Measurements from ENCODE around the gene PLEKHA7.
A peak's percentile ranks its signal among the peaks of the same experiment; 100 is the strongest.

PLEKHA7 gene

DNA sequence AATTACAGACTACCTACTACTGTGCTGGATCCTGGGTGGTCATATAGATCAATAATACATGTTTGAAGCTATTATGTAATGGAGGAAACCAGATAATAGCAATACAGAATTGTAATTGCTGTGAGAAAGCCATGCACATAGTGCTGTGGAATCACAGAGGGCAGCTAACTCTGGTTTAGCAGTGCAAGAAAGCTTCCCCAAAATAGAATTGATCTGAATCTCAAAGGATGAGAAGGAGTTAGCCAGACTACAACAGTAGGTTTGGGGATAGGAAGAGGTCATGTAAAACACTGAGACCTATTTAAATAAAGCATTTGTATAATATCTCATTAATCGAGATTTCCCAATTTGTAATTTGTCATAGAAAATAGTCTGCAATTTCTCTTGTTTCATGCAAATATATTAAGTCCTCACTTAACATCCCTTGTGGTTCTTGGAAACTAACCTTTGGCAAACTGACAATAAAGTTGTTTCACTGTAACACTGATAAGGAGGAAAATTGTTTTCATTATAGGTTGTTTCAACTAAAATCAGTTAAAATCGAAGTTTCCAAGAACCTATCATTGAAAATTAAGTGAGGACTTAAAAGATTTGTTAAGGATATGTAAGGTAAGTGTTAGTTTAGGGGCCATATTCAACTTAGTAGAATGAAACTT is 268.1 kb downstream of the PLEKHA7 start:
- H3K27me3 ChIP-seq (ENCODE audit: insufficient read depth, low read length, poor library complexity) = no peaks in the 10 kb centered on the region
- no peak overlapping the region for H3K9ac ChIP-seq (ENCODE audit: low read length)
- peaks cover 7% of the 10 kb centered on the region for H3K36me3 ChIP-seq (ENCODE audit: control insufficient read depth, insufficient read depth, low read length)
- no peak overlapping the region for H3K4me2 ChIP-seq (ENCODE audit: low read length)
- H2BK15ac ChIP-seq (replicated peaks; ENCODE audit: low read depth) = no peak overlapping the region
- no peak overlapping the region for H3K27ac ChIP-seq (ENCODE audit: low read depth, low read length)
- no peak overlapping the region for H3K18ac ChIP-seq (ENCODE audit: low read length)
- H3K4me1 ChIP-seq (ENCODE audit: control insufficient read depth, low read depth, low read length) = no peaks in the 10 kb centered on the region
- H2BK5ac ChIP-seq (ENCODE audit: low read length) = no peak overlapping the region
- no peak overlapping the region for H3K56ac ChIP-seq (ENCODE audit: low read length)
- peaks cover 4% of the 10 kb centered on the region for H3K79me1 ChIP-seq (ENCODE audit: low read length)
- no peak overlapping the region for H4K8ac ChIP-seq (ENCODE audit: low read depth, low read length)
- WGBS (ENCODE audit: extremely low coverage, insufficient coverage, low lambda C conversion rate) = no CpG with 5 or more reads among the region's 2 CpGs
- no peak overlapping the region for H2AK5ac ChIP-seq (ENCODE audit: low read length)
- H4K5ac ChIP-seq (ENCODE audit: low read length) = no peak overlapping the region
- no peak overlapping the region for H3K23ac ChIP-seq (ENCODE audit: low read length)
- H3K79me2 ChIP-seq (ENCODE audit: control insufficient read depth, insufficient read depth, low read length) = peaks cover 27% of the 10 kb centered on the region
- no peak overlapping the region for H3K4me3 ChIP-seq (ENCODE audit: low read length)
- H3K4ac ChIP-seq (ENCODE audit: low read depth, low read length) = no peak overlapping the region
- H2BK120ac ChIP-seq (ENCODE audit: low read depth, low read length) = no peak overlapping the region
- no peak for DNase-seq

DNA sequence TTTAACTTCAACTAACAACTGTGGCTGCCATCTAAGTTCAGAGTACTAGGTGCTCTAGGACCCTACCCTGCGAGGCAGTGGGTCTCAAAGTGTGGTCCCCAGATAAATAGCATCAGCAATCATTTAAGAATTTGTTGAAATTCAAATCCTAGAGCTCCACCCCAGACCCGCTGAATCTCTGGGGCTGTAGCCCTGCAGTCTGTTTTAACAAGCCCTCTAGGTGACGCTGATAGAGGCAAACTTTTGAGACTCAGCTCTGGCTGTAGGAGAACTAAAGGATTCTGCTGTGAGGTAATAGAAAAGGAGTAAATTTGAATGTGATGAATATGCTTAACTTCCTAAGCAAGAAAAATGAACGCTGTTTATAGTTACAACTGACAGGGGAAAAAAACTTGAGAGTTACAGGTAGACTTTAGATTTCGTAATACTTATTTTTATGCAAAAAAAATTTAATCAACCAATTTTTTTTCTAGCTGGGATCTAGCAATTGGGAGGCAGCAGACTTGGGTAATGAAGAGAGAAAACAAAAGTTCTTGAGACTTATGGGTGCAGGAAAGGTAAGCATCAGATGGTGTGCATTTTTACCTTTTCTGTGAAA is 270.0 kb downstream of the PLEKHA7 start:
- Histone ChIP-seq H2AK5ac (ENCODE audit: low read length) (no peak overlapping the region), H4K8ac (ENCODE audit: low read depth, low read length) (no peak overlapping the region), H3K27me3 (ENCODE audit: insufficient read depth, low read length, poor library complexity) (no peaks in the 10 kb centered on the region), H3K79me1 (ENCODE audit: low read length) (peaks cover 3% of the 10 kb centered on the region), H2BK5ac (ENCODE audit: low read length) (no peak overlapping the region), H3K23ac (ENCODE audit: low read length) (no peak overlapping the region), H3K4me3 (ENCODE audit: low read length) (no peak overlapping the region), H3K4ac (ENCODE audit: low read depth, low read length) (no peak overlapping the region), H3K27ac (ENCODE audit: low read depth, low read length) (no peak overlapping the region), H3K36me3 (ENCODE audit: control insufficient read depth, insufficient read depth, low read length) (no peaks in the 10 kb centered on the region), H3K18ac (ENCODE audit: low read length) (no peak overlapping the region), H4K5ac (ENCODE audit: low read length) (no peak overlapping the region), H2BK15ac (replicated peaks; ENCODE audit: low read depth) (no peak overlapping the region), H2BK120ac (ENCODE audit: low read depth, low read length) (no peak overlapping the region), H3K4me1 (ENCODE audit: control insufficient read depth, low read depth, low read length) (no peaks in the 10 kb centered on the region), H3K56ac (ENCODE audit: low read length) (no peak overlapping the region), H3K4me2 (ENCODE audit: low read length) (no peak overlapping the region), H3K79me2 (ENCODE audit: control insufficient read depth, insufficient read depth, low read length) (peaks cover 42% of the 10 kb centered on the region), H3K9ac (ENCODE audit: low read length) (no peak overlapping the region)
- DNase-seq = peak; percentile 56
- no CpG with 5 or more reads among the region's 5 CpGs for WGBS (ENCODE audit: extremely low coverage, insufficient coverage, low lambda C conversion rate)

DNA sequence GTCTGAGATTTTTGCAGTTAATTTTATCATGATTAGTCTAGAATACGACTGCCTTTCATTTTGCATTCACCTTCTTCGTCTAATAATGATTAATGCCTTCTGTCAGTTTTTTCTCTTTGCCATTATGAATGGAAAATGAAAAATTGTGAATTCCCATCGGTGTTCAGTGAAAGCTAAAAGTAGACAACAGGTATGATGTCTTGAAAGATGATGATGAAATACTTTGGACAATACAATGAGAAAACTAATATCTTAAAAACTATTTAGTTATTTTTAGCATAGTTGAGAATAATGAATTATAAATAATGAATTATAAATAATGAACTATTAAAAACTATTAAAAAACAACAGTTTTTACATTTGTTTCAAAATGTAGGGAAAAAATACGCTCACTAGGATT is 270.7 kb downstream of the PLEKHA7 start:
- Histone ChIP-seq H3K4me2 (ENCODE audit: low read length) (no peak overlapping the region), H3K79me2 (ENCODE audit: control insufficient read depth, insufficient read depth, low read length) (peaks cover 49% of the 10 kb centered on the region), H3K18ac (ENCODE audit: low read length) (no peak overlapping the region), H3K56ac (ENCODE audit: low read length) (no peak overlapping the region), H2BK120ac (ENCODE audit: low read depth, low read length) (no peak overlapping the region), H3K27me3 (ENCODE audit: insufficient read depth, low read length, poor library complexity) (no peaks in the 10 kb centered on the region), H3K4me3 (ENCODE audit: low read length) (no peak overlapping the region), H3K23ac (ENCODE audit: low read length) (no peak overlapping the region), H2BK5ac (ENCODE audit: low read length) (no peak overlapping the region), H2BK15ac (replicated peaks; ENCODE audit: low read depth) (no peak overlapping the region), H2AK5ac (ENCODE audit: low read length) (no peak overlapping the region), H3K79me1 (ENCODE audit: low read length) (peaks cover 4% of the 10 kb centered on the region), H3K36me3 (ENCODE audit: control insufficient read depth, insufficient read depth, low read length) (no peaks in the 10 kb centered on the region), H4K5ac (ENCODE audit: low read length) (no peak overlapping the region), H3K9ac (ENCODE audit: low read length) (no peak overlapping the region), H3K4ac (ENCODE audit: low read depth, low read length) (no peak overlapping the region), H3K27ac (ENCODE audit: low read depth, low read length) (no peak overlapping the region), H4K8ac (ENCODE audit: low read depth, low read length) (no peak overlapping the region), H3K4me1 (ENCODE audit: control insufficient read depth, low read depth, low read length) (no peaks in the 10 kb centered on the region)
- WGBS (ENCODE audit: extremely low coverage, insufficient coverage, low lambda C conversion rate) = no CpG with 5 or more reads among the region's 4 CpGs
- DNase-seq = no peak

DNA sequence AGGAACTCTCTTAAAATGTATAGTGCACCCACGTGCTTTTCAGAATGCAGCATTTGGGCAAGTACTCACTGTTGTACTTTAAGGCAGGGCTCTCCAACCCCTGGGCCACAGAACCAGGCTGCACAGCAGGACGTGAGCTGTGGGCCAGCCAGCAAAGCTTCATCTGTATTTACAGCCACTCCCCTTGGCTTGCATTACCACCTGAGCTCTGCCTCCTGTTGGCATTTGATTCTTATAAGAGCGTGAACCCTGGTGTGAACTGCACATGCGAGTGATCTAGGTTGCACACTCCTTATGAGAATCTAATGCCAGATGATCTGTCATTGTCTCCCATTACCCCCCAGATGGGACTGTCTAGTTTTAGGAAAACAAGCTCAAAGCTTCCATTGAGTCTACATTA is 272.7 kb downstream of the PLEKHA7 start:
- Histone ChIP-seq H3K18ac (ENCODE audit: low read length) (no peak overlapping the region), H3K4me2 (ENCODE audit: low read length) (no peak overlapping the region), H3K27ac (ENCODE audit: low read depth, low read length) (no peak overlapping the region), H3K23ac (ENCODE audit: low read length) (no peak overlapping the region), H4K5ac (ENCODE audit: low read length) (no peak overlapping the region), H2AK5ac (ENCODE audit: low read length) (no peak overlapping the region), H3K4ac (ENCODE audit: low read depth, low read length) (no peak overlapping the region), H3K79me2 (ENCODE audit: control insufficient read depth, insufficient read depth, low read length) (peaks cover 49% of the 10 kb centered on the region), H3K79me1 (ENCODE audit: low read length) (peaks cover 4% of the 10 kb centered on the region), H3K4me3 (ENCODE audit: low read length) (no peak overlapping the region), H3K36me3 (ENCODE audit: control insufficient read depth, insufficient read depth, low read length) (no peaks in the 10 kb centered on the region), H2BK120ac (ENCODE audit: low read depth, low read length) (no peak overlapping the region), H3K9ac (ENCODE audit: low read length) (no peak overlapping the region), H4K8ac (ENCODE audit: low read depth, low read length) (no peak overlapping the region), H3K4me1 (ENCODE audit: control insufficient read depth, low read depth, low read length) (no peaks in the 10 kb centered on the region), H2BK15ac (replicated peaks; ENCODE audit: low read depth) (no peak overlapping the region), H2BK5ac (ENCODE audit: low read length) (no peak overlapping the region), H3K27me3 (ENCODE audit: insufficient read depth, low read length, poor library complexity) (no peaks in the 10 kb centered on the region), H3K56ac (ENCODE audit: low read length) (no peak overlapping the region)
- DNase-seq = peak; percentile 15
- WGBS (ENCODE audit: extremely low coverage, insufficient coverage, low lambda C conversion rate) = no CpG with 5 or more reads among the region's 4 CpGs

DNA sequence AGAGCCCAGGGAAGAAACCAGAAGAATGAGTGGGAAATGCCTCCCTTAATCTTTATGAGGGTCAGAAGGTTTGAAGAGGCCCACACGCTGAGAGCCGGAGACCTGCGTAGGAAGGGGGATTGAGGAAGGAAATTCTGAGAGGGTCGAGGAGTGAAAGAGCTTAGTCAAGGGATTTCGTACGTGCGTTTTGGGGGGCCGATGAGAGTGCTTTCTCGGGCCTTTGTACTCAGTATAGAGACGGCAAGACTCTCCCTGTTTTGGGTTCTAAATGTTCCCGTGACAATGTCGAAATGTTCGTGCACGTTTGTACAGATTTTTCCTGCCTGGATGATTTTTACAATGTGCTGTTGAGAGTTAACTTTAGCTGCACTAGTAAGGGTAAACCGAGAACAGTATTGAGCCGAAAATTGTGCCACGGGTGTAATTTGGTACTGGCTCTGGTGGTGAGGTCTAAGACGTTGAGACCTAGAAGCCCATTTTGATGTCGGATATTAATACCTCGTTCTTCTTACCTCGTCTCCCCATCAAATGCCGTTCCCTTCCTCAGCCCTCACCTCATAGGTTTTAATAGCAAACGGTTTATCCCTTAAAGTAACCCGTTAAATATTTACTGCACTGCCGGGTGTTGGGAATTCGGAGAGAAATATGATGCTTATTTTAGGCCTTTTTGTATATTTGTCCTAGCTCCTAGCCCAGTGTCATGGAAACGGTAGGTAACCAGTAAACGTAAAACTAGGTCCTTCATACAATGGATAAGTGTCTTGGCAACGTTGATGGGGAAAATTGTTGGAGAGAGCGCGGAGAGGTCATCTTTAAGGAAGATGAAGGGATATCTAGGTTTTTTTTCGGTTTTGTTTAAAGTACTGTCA is 275.0 kb downstream of the PLEKHA7 start:
- peak overlapping the region; percentile 44 for H2BK5ac ChIP-seq (ENCODE audit: low read length)
- H3K9ac ChIP-seq (ENCODE audit: low read length) = peak overlapping the region; percentile 96
- peaks cover 41% of the 10 kb centered on the region for H3K79me2 ChIP-seq (ENCODE audit: control insufficient read depth, insufficient read depth, low read length)
- H3K36me3 ChIP-seq (ENCODE audit: control insufficient read depth, insufficient read depth, low read length) = no peaks in the 10 kb centered on the region
- H2BK15ac ChIP-seq (replicated peaks; ENCODE audit: low read depth) = no peak overlapping the region
- H3K56ac ChIP-seq (ENCODE audit: low read length) = peak overlapping the region; percentile 95
- H3K4me3 ChIP-seq (ENCODE audit: low read length) = peak overlapping the region; percentile 95
- no peak overlapping the region for H3K4ac ChIP-seq (ENCODE audit: low read depth, low read length)
- H4K5ac ChIP-seq (ENCODE audit: low read length) = no peak overlapping the region
- peak overlapping the region; percentile 78 for H3K18ac ChIP-seq (ENCODE audit: low read length)
- H3K4me2 ChIP-seq (ENCODE audit: low read length) = peak overlapping the region; percentile 98
- peak overlapping the region; percentile 13 for H3K27ac ChIP-seq (ENCODE audit: low read depth, low read length)
- H3K27me3 ChIP-seq (ENCODE audit: insufficient read depth, low read length, poor library complexity) = no peaks in the 10 kb centered on the region
- peak overlapping the region; percentile 14 for H2AK5ac ChIP-seq (ENCODE audit: low read length)
- peaks cover 4% of the 10 kb centered on the region for H3K79me1 ChIP-seq (ENCODE audit: low read length)
- H3K23ac ChIP-seq (ENCODE audit: low read length) = no peak overlapping the region
- H4K8ac ChIP-seq (ENCODE audit: low read depth, low read length) = peak overlapping the region; percentile 5
- WGBS (ENCODE audit: extremely low coverage, insufficient coverage, low lambda C conversion rate) = no CpG with 5 or more reads among the region's 32 CpGs
- H2BK120ac ChIP-seq (ENCODE audit: low read depth, low read length) = no peak overlapping the region
- peak; percentile 26 for DNase-seq
- no peaks in the 10 kb centered on the region for H3K4me1 ChIP-seq (ENCODE audit: control insufficient read depth, low read depth, low read length)
